ENCODE measurements around the gene EPG5. TPM values are rescaled to one million over a fixed set of nuclear protein-coding genes. Genes with fewer than 3 reads are reported as not detected.

The EPG5 gene
- total RNA-seq, 4 donors from 2014 or later: 31.3 to 43.8 (median 36.8) TPM

GRCh38 chr18:45864081-45864480 is 103.0 kb downstream of the EPG5 start:
- TF ChIP-seq, protein P1, sequence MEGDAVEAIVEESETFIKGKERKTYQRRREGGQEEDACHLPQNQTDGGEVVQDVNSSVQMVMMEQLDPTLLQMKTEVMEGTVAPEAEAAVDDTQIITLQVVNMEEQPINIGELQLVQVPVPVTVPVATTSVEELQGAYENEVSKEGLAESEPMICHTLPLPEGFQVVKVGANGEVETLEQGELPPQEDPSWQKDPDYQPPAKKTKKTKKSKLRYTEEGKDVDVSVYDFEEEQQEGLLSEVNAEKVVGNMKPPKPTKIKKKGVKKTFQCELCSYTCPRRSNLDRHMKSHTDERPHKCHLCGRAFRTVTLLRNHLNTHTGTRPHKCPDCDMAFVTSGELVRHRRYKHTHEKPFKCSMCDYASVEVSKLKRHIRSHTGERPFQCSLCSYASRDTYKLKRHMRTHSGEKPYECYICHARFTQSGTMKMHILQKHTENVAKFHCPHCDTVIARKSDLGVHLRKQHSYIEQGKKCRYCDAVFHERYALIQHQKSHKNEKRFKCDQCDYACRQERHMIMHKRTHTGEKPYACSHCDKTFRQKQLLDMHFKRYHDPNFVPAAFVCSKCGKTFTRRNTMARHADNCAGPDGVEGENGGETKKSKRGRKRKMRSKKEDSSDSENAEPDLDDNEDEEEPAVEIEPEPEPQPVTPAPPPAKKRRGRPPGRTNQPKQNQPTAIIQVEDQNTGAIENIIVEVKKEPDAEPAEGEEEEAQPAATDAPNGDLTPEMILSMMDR (IDR thresholded peaks at IDR 0.05; ENCODE audit: low read depth): no peak

DNA sequence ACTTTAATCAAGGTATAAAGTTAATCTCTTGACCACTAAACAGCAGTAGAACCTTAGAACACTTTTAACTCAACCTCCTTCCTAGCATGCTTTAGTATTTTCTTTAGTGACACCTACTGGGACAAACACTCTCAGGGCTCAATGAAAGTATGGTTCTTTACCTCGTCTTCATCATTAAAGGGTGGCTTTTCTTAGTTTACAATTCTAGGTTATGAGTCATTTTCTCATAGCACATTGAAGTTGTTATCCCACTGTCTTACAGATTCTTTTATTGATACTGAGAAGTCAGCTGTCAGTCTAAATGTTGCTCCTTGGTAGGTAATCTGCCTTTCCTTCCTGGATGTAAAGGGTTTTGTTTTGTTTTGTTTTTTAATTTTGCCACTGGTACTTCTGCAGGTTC is 103.7 kb downstream of the EPG5 start:
- TF ChIP-seq, protein P1 (IDR thresholded peaks at IDR 0.05; ENCODE audit: low read depth): no peak

DNA sequence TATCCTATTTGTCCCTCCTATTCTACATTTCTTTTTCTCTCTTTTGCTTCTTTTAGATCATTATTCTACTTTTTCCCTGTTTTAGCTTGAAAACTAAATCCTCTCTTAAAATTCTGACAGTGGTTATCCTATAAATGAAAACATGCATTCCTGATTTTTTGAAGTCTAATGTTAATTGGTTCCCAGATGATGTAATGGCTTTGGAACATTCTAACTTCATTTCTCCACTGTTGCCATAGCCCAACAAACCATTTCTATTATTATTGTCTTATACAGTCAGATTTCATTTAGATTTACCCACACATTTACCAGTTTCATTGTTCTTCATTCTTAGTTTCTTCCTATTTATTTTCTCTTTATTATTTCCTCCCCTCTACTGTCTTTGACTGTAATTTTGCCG is 105.2 kb downstream of the EPG5 start:
- TF ChIP-seq, protein P1 (IDR thresholded peaks at IDR 0.05; ENCODE audit: low read depth): no peak

DNA sequence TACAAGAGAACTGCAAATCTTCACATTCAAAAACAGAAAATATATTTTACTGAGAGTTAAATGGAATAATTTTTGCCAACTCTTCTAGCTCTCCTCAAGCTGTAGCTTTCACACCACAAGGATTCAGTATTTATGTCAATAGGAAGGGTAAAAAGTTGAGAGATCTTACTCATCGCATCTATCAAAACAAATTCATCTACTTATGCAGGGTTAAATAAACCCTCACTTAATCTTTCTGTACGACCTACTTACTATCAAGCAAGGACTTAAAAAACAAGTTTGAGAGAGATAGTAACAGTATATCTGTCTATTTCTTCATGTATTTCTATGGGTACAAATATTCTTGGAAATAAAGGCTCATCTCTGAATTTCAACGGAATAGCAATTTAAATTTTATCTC is 106.2 kb downstream of the EPG5 start:
- TF ChIP-seq, protein P1 (IDR thresholded peaks at IDR 0.05; ENCODE audit: low read depth): no peak

DNA sequence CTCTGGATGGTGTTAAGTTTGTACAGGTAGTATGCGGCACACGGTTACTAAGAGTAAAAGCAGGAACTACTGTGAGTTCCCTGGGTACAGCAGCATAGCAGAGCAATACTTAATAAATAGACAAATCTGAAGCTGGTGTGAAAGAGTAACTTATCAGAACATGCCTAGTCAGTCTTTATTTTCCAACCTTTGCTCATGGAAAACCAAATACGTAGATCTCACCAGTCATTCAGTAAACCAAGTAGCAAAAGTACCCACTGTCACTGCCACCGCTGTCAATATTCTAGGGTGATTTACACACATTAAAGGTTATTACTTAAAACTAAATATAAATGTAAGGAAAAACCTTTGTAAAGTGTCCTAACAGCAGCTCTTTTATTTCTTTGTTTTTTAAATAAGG is 106.6 kb downstream of the EPG5 start:
- TF ChIP-seq, protein P1 (IDR thresholded peaks at IDR 0.05; ENCODE audit: low read depth): no peak

DNA sequence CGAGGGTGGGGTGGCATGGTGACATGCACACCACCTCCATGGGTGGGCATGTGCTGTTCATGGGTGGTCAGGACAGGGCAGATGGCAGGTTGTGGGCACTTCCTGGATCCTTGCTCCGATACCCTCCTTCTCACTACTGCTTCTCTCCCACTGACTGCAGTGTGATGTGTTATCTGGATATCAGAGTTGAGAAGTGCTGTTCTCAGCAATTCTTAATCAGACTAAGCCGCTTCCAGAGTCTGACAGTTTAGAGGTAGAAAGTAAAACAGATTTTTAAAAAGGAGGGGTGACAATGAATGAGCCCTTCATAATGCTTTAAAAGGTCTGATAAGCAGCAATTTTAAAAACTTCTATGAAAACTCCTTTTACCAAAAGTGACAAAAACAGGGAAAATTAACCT is 107.8 kb downstream of the EPG5 start:
- TF ChIP-seq, protein P1 (IDR thresholded peaks at IDR 0.05; ENCODE audit: low read depth): no peak

GRCh38 chr18:45856531-45856930 is 110.6 kb downstream of the EPG5 start:
- TF ChIP-seq, protein P1 (IDR thresholded peaks at IDR 0.05; ENCODE audit: low read depth): no peak

Measured in subcutaneous adipose tissue (tissue), 4 donors.